ENCODE measurements around the gene CSF1. TPM values are rescaled to one million over a fixed set of nuclear protein-coding genes. Genes with fewer than 3 reads are reported as not detected.
"Not testable (repeated sequence)": the region's sequence is repeated elsewhere in the genome, so short reads cannot be mapped to it uniquely, and the experiment has no call there.

CSF1 gene
- total RNA-seq, 3 donors from 2014 or later: 28.2 to 54.7 (median 54.4) TPM

GRCh38 chr1:109948285-109948630 lies 37.6 kb downstream of the CSF1 start:
- Histone ChIP-seq H3K36me3 (no peaks in the 10 kb centered on the region), H3K27ac (peak overlapping the region in 1 of 2 donors; percentile 5), H3K9me3 (no peaks in the 10 kb centered on the region), H3K4me3 (no peak overlapping the region), H3K27me3 (no peaks in the 10 kb centered on the region), H3K4me1 (no peaks in the 10 kb centered on the region)
- TF ChIP-seq CTCF (IDR thresholded peaks at IDR 0.05) (no peak), POLR2AphosphoS5 (IDR thresholded peaks at IDR 0.05) (no peak), POLR2A (IDR thresholded peaks at IDR 0.05) (no peak)
- intact Hi-C loops (cut with DNase I; ENCODE audit: low total_unique reads): no loop called here
- no peak for DNase-seq (ENCODE audit: low spot score in 2 of 2)

- intact Hi-C loops (cut with DNase I; ENCODE audit: low total_unique reads): no loop called here
- DNase-seq (ENCODE audit: low spot score in 2 of 2): no peak
- Histone ChIP-seq H3K27me3 (no peaks in the 10 kb centered on the region), H3K27ac (no peak overlapping the region), H3K4me3 (no peak overlapping the region), H3K36me3 (no peaks in the 10 kb centered on the region), H3K4me1 (no peaks in the 10 kb centered on the region), H3K9me3 (no peaks in the 10 kb centered on the region)
- TF ChIP-seq POLR2AphosphoS5 (IDR thresholded peaks at IDR 0.05): no peak
- TF ChIP-seq CTCF (IDR thresholded peaks at IDR 0.05): no peak
- TF ChIP-seq POLR2A (IDR thresholded peaks at IDR 0.05): no peak
Measured at GRCh38 chr1:109950038-109950437, 39.4 kb downstream of the CSF1 start.

GRCh38 chr1:109950509-109950908 lies 39.9 kb downstream of the CSF1 start:
- no peak overlapping the region for H3K27ac ChIP-seq
- H3K4me1 ChIP-seq: no peaks in the 10 kb centered on the region
- no peaks in the 10 kb centered on the region for H3K36me3 ChIP-seq
- H3K4me3 ChIP-seq: no peak overlapping the region
- no peaks in the 10 kb centered on the region for H3K9me3 ChIP-seq
- intact Hi-C loops (cut with DNase I; ENCODE audit: low total_unique reads): no loop called here
- no peak for DNase-seq (ENCODE audit: low spot score in 2 of 2)
- no peaks in the 10 kb centered on the region for H3K27me3 ChIP-seq
- TF ChIP-seq POLR2AphosphoS5 (IDR thresholded peaks at IDR 0.05) (no peak), CTCF (IDR thresholded peaks at IDR 0.05) (no peak), POLR2A (IDR thresholded peaks at IDR 0.05) (no peak)

- H3K36me3 ChIP-seq; H3K9me3 ChIP-seq; intact Hi-C loops (cut with DNase I; ENCODE audit: low total_unique reads); H3K4me3 ChIP-seq; DNase-seq (ENCODE audit: low spot score in 2 of 2); H3K27me3 ChIP-seq; H3K27ac ChIP-seq; H3K4me1 ChIP-seq: not testable (repeated sequence)
Measured at GRCh38 chr1:109951501-109951900, 40.9 kb downstream of the CSF1 start.

- Histone ChIP-seq H3K9me3 (no peaks in the 10 kb centered on the region), H3K4me1 (no peaks in the 10 kb centered on the region), H3K27ac (no peak overlapping the region), H3K36me3 (no peaks in the 10 kb centered on the region), H3K4me3 (no peak overlapping the region), H3K27me3 (no peaks in the 10 kb centered on the region)
- intact Hi-C loops (cut with DNase I; ENCODE audit: low total_unique reads): no loop called here
- no peak for DNase-seq (ENCODE audit: low spot score in 2 of 2)
- no peak for TF ChIP-seq POLR2AphosphoS5 (IDR thresholded peaks at IDR 0.05)
- TF ChIP-seq CTCF (IDR thresholded peaks at IDR 0.05): no peak
- TF ChIP-seq POLR2A (IDR thresholded peaks at IDR 0.05): no peak
Measured at GRCh38 chr1:109954041-109954512, 43.4 kb downstream of the CSF1 start.

- no peaks in the 10 kb centered on the region for H3K36me3 ChIP-seq
- no peaks in the 10 kb centered on the region for H3K9me3 ChIP-seq
- H3K4me3 ChIP-seq: no peak overlapping the region
- DNase-seq (ENCODE audit: low spot score in 2 of 2): no peak
- TF ChIP-seq POLR2A (IDR thresholded peaks at IDR 0.05) (no peak), POLR2AphosphoS5 (IDR thresholded peaks at IDR 0.05) (no peak), CTCF (IDR thresholded peaks at IDR 0.05) (no peak)
- H3K27me3 ChIP-seq: no peaks in the 10 kb centered on the region
- intact Hi-C loops (cut with DNase I; ENCODE audit: low total_unique reads): no loop called here
- peak overlapping the region; percentile 62 to 63 for H3K27ac ChIP-seq
- H3K4me1 ChIP-seq: peaks cover 0 to 8% of the 10 kb centered on the region in 2 donors
Measured at GRCh38 chr1:109959632-109959973, 49.0 kb downstream of the CSF1 start.

Measured in breast epithelium (tissue), 4 donors.